ENCODE results near the gene MPND. TPM values are rescaled to one million over a fixed set of nuclear protein-coding genes. Genes with fewer than 3 reads are reported as not detected.
A peak's percentile ranks its signal among the peaks of the same experiment; 100 is the strongest.

The MPND gene
- total RNA-seq, 1 donor from 2014 or later = 21.9 TPM

GRCh38 chr19:4323692-4324091 is 19.7 kb upstream of the MPND start:
- intact Hi-C loops (cut with DNase I) = no loop called here
- DNase-seq (ENCODE audit: low spot score in 2 of 2) = no peak
- TF ChIP-seq CTCF (IDR thresholded peaks at IDR 0.05) = no peak
- no peak overlapping the region for H3K27ac ChIP-seq
- H3K4me3 ChIP-seq = no peak overlapping the region
- H3K4me1 ChIP-seq = peaks cover 2 to 5% of the 10 kb centered on the region in 2 donors
- H3K9me3 ChIP-seq = no peaks in the 10 kb centered on the region
- H3K27me3 ChIP-seq = no peaks in the 10 kb centered on the region
- no peaks in the 10 kb centered on the region for H3K36me3 ChIP-seq

- no peak for TF ChIP-seq CTCF (IDR thresholded peaks at IDR 0.05)
- Histone ChIP-seq H3K36me3 (no peaks in the 10 kb centered on the region), H3K4me3 (no peak overlapping the region), H3K27ac (no peak overlapping the region), H3K9me3 (no peaks in the 10 kb centered on the region), H3K4me1 (peaks cover 6 to 8% of the 10 kb centered on the region in 2 donors), H3K27me3 (no peaks in the 10 kb centered on the region)
- no peak for DNase-seq (ENCODE audit: low spot score in 2 of 2)
- intact Hi-C loops (cut with DNase I) = no loop called here
Measured at GRCh38 chr19:4324228-4324627, 19.1 kb upstream of the MPND start.

- H3K36me3 ChIP-seq = no peaks in the 10 kb centered on the region
- H3K27me3 ChIP-seq = no peaks in the 10 kb centered on the region
- no peaks in the 10 kb centered on the region for H3K9me3 ChIP-seq
- intact Hi-C loops (cut with DNase I) = no loop called here
- TF ChIP-seq CTCF (IDR thresholded peaks at IDR 0.05) = no peak
- peak overlapping the region in 1 of 2 donors; percentile 65 for H3K4me3 ChIP-seq
- H3K4me1 ChIP-seq = peaks cover 6 to 8% of the 10 kb centered on the region in 2 donors
- H3K27ac ChIP-seq = no peak overlapping the region
- DNase-seq (ENCODE audit: low spot score in 2 of 2) = no peak
Measured at GRCh38 chr19:4326215-4326836, 17.0 kb upstream of the MPND start.

GRCh38 chr19:4326837-4327251 is 16.5 kb upstream of the MPND start:
- Histone ChIP-seq H3K4me3 (peak overlapping the region; percentile 40 to 65), H3K27me3 (no peaks in the 10 kb centered on the region), H3K27ac (no peak overlapping the region), H3K9me3 (no peaks in the 10 kb centered on the region), H3K36me3 (no peaks in the 10 kb centered on the region), H3K4me1 (peaks cover 6 to 8% of the 10 kb centered on the region in 2 donors)
- DNase-seq (ENCODE audit: low spot score in 2 of 2) = no peak
- intact Hi-C loops (cut with DNase I) = no loop called here
- no peak for TF ChIP-seq CTCF (IDR thresholded peaks at IDR 0.05)

- peak; percentile 32 to 85 for DNase-seq (ENCODE audit: low spot score in 2 of 2)
- Histone ChIP-seq H3K9me3 (no peaks in the 10 kb centered on the region), H3K27ac (no peak overlapping the region), H3K4me3 (peak overlapping the region; percentile 40 to 65), H3K36me3 (no peaks in the 10 kb centered on the region), H3K4me1 (peaks cover 6 to 8% of the 10 kb centered on the region in 2 donors), H3K27me3 (no peaks in the 10 kb centered on the region)
- TF ChIP-seq CTCF (IDR thresholded peaks at IDR 0.05) = no peak
- intact Hi-C loops (cut with DNase I) = no loop called here
Measured at GRCh38 chr19:4327252-4327876, 16.0 kb upstream of the MPND start.

All from ascending aorta (tissue), 2 donors.